Cardiac muscle cell (in vitro differentiated cells and primary cell): ENCODE measurements around the gene SATB2. TPM values are rescaled to one million over a fixed set of nuclear protein-coding genes. Genes with fewer than 3 reads are reported as not detected.

Experiments
- DNase-seq, 2 donors: peaks; one replicate each; pipeline versions ENCODE4 v3.0.0 to v3.0.0-alpha.2; 2010 to 2017; ENCODE audit warnings: low read depth in 1 of 2, low spot score in 1 of 2
- H3K27ac ChIP-seq: fragments of 200-600 bp; sonication (generic); 2 replicates; pipeline ENCODE4 v1.5.1; 2016
- H3K27me3 ChIP-seq: fragments of 200-600 bp; sonication (generic); 2 replicates; pipeline ENCODE4 v1.6.0; 2016; ENCODE audit warnings: control low read depth
- H3K36me3 ChIP-seq: fragments of 200-600 bp; sonication (generic); 2 replicates; pipeline ENCODE4 v1.5.1; 2016; ENCODE audit warnings: control low read depth
- H3K4me1 ChIP-seq: fragments of 200-600 bp; sonication (generic); 2 replicates; pipeline ENCODE4 v1.8.1; 2017; ENCODE audit warnings: low read depth, mild to moderate bottlenecking, mixed run types
- H3K4me3 ChIP-seq: fragments of 200-600 bp; sonication (generic); 2 replicates; pipeline ENCODE4 v1.5.1; 2016; ENCODE audit warnings: mild to moderate bottlenecking
- H3K9me3 ChIP-seq: fragments of 200-600 bp; sonication (generic); 2 replicates; pipeline ENCODE4 v1.5.1; 2017; ENCODE audit warnings: low read depth, mild to moderate bottlenecking, control low read depth
- polyA plus RNA-seq: library from polyadenylated mRNA; unstranded; fragments of >200 nt; fragmentation: Nextera tagmentation; extraction: Ambion mirVana; gene quantifications from 2 replicates; pipeline ENCODE4 v1.2.1, GENCODE V29; 2016
- total RNA-seq: library from RNA; depleted of rRNA; stranded (reverse); fragments of >200 nt; gene quantifications from 2 replicates; pipeline ENCODE4 v1.2.3, GENCODE V29; 2016
- TF ChIP-seq, protein P1 (sequence below): IDR thresholded peaks from 2 replicates; pipeline ENCODE4 v1.5.1; 2012; ENCODE audit warnings: low read depth, mild to moderate bottlenecking, low read length

The SATB2 gene
- total and polyA plus RNA-seq, 2 experiments from 2014 or later, result 1.0 to 1.4 TPM

DNA sequence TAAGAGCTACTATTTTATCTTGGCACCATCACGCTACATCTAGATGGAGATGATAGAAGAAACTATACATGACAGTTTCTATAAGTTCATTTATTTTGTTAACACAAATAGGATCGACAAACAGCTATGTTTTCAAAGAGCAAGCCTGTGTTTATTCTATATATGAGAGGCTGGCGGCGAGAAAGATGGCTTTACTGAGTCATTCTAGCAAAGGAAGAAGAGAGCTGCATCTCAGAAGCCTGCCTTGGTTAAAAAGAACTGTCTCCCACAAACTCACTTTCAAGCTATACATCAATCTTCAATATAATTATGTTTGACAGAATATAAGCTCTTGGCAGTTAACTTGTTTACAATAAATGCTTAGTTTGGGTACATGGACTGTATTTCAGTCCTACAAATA is 13.0 kb downstream of the SATB2 start:
- TF ChIP-seq, protein P1, sequence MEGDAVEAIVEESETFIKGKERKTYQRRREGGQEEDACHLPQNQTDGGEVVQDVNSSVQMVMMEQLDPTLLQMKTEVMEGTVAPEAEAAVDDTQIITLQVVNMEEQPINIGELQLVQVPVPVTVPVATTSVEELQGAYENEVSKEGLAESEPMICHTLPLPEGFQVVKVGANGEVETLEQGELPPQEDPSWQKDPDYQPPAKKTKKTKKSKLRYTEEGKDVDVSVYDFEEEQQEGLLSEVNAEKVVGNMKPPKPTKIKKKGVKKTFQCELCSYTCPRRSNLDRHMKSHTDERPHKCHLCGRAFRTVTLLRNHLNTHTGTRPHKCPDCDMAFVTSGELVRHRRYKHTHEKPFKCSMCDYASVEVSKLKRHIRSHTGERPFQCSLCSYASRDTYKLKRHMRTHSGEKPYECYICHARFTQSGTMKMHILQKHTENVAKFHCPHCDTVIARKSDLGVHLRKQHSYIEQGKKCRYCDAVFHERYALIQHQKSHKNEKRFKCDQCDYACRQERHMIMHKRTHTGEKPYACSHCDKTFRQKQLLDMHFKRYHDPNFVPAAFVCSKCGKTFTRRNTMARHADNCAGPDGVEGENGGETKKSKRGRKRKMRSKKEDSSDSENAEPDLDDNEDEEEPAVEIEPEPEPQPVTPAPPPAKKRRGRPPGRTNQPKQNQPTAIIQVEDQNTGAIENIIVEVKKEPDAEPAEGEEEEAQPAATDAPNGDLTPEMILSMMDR, result no peak
- Histone ChIP-seq H3K36me3 (no peaks in the 10 kb centered on the region), H3K27me3 (no peaks in the 10 kb centered on the region), H3K9me3 (no peaks in the 10 kb centered on the region), H3K4me3 (no peak overlapping the region), H3K4me1 (peaks cover 3% of the 10 kb centered on the region), H3K27ac (no peak overlapping the region)
- DNase-seq, result no peak

DNA sequence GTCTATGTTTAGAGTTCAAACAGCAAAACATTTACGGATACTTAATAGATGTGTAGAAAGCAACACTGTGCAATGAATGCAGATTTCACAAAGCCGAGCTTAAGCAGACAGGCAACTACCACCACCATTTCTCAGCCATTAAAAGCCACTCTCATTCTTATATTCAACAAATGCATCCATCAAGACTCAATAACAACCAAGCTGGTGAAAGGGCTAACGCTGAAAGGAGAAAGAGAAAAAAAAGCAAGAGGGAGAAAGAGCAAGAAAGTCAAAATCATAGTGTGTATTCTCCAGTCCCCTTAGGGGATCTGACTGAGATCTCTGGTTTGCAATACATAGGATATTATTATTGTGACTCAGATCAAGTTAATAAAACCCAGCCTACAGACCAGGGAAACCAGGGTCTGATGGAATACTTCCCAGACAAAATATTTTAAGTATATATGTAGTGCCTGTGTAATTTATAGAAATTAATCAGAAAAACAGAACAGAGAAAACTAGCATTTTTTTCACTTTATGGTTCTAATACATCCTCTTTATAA is 14.1 kb downstream of the SATB2 start:
- TF ChIP-seq, protein P1, result no peak
- Histone ChIP-seq H3K27me3 (no peaks in the 10 kb centered on the region), H3K9me3 (no peaks in the 10 kb centered on the region), H3K4me1 (peaks cover 3% of the 10 kb centered on the region), H3K27ac (no peak overlapping the region), H3K36me3 (no peaks in the 10 kb centered on the region), H3K4me3 (no peak overlapping the region)
- no peak for DNase-seq

DNA sequence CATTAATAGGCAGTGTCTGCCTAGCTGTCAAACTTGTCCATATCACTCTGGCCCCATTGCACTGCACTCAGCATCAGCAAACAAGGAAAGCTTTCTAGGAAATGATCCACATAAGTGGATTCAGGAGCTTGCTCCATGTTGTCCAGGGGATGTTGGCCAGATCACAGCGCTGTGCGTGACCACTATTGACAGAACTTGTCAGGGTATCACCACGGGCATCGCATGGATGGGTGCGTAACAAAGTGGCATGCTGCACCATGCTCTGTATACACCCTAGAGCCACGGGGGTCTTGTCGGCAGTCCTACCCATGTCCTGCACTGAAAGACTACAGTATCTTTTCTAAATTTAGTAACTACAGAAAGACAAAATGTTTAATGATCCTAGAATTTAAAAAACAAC is 15.6 kb downstream of the SATB2 start:
- H3K4me1 ChIP-seq, result peaks cover 1% of the 10 kb centered on the region
- TF ChIP-seq, protein P1, result no peak
- H3K4me3 ChIP-seq, result no peak overlapping the region

DNA sequence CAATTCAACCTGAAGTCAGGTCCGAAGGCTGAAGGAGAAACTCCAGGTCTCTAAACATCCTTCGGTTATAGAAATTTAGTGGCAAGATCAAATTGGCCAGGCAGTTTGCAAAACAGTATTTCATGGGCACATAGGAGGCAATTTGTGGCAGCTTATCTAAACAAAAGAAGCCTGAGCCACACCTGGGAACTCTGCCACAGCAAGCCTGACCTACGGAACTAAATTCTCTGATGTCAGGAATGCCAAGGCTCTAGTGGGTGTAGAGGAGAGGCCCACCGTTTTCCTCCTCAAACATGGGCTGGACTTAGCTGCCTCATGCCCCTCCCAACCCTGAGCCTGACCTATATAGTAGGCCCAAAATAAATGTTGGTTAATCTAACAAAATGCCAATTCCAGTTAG is 16.0 kb downstream of the SATB2 start:
- Histone ChIP-seq H3K27me3 (no peaks in the 10 kb centered on the region), H3K27ac (no peak overlapping the region), H3K36me3 (no peaks in the 10 kb centered on the region), H3K4me1 (no peaks in the 10 kb centered on the region), H3K9me3 (no peaks in the 10 kb centered on the region), H3K4me3 (no peak overlapping the region)
- no peak for DNase-seq
- TF ChIP-seq, protein P1, result no peak

More for the DNA sequence above, 15.6 kb downstream of the SATB2 start:
- Histone ChIP-seq H3K9me3 (no peaks in the 10 kb centered on the region), H3K36me3 (no peaks in the 10 kb centered on the region), H3K27ac (no peak overlapping the region), H3K27me3 (no peaks in the 10 kb centered on the region)
- no peak for DNase-seq

DNA sequence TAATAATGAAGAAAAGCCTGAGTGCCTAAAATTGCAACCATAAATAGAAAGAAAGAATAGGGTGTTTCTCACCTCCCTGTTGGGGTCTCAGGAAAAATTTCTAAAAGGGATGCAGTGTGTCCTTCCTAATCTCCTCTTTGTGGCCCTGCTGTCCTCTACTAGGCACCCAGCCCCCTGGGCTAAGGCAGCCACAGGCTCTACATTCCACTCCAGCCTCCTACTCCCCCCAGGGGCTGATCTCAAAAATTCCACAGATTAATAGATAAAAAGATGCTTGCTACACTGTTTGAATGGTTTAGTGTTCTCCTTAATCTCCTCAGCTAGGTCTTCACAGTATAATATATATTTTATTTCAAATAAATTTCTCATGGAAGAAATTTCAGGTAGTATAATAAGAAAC is 17.6 kb downstream of the SATB2 start:
- H3K4me1 ChIP-seq, result no peaks in the 10 kb centered on the region
- no peaks in the 10 kb centered on the region for H3K27me3 ChIP-seq
- no peak overlapping the region for H3K27ac ChIP-seq
- H3K4me3 ChIP-seq, result no peak overlapping the region
- no peak for DNase-seq
- H3K9me3 ChIP-seq, result no peaks in the 10 kb centered on the region
- H3K36me3 ChIP-seq, result no peaks in the 10 kb centered on the region
- TF ChIP-seq, protein P1, result no peak
